GM20000 (cell line): ENCODE results near the gene MYH2.

ENCODE experiments used
- DNase-seq: peaks from one replicate; pipeline ENCODE4 v3.0.0; 2012; ENCODE audit warnings: low spot score
- TF ChIP-seq, protein P1 (sequence below): IDR thresholded peaks from 2 replicates; pipeline ENCODE4 v1.5.1; 2012; ENCODE audit warnings: mild to moderate bottlenecking, control low read depth; ENCODE audit errors: extremely low read depth, missing control alignments

MYH2 gene

GRCh38 chr17:10474536-10474935, 74.9 kb downstream of the MYH2 start:
- TF ChIP-seq, protein P1, sequence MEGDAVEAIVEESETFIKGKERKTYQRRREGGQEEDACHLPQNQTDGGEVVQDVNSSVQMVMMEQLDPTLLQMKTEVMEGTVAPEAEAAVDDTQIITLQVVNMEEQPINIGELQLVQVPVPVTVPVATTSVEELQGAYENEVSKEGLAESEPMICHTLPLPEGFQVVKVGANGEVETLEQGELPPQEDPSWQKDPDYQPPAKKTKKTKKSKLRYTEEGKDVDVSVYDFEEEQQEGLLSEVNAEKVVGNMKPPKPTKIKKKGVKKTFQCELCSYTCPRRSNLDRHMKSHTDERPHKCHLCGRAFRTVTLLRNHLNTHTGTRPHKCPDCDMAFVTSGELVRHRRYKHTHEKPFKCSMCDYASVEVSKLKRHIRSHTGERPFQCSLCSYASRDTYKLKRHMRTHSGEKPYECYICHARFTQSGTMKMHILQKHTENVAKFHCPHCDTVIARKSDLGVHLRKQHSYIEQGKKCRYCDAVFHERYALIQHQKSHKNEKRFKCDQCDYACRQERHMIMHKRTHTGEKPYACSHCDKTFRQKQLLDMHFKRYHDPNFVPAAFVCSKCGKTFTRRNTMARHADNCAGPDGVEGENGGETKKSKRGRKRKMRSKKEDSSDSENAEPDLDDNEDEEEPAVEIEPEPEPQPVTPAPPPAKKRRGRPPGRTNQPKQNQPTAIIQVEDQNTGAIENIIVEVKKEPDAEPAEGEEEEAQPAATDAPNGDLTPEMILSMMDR: no peak
- DNase-seq: no peak

GRCh38 chr17:10471858-10472257, 77.6 kb downstream of the MYH2 start:
- TF ChIP-seq, protein P1: no peak
- DNase-seq: no peak
